ENCODE data around the gene ZNF646.

DNA sequence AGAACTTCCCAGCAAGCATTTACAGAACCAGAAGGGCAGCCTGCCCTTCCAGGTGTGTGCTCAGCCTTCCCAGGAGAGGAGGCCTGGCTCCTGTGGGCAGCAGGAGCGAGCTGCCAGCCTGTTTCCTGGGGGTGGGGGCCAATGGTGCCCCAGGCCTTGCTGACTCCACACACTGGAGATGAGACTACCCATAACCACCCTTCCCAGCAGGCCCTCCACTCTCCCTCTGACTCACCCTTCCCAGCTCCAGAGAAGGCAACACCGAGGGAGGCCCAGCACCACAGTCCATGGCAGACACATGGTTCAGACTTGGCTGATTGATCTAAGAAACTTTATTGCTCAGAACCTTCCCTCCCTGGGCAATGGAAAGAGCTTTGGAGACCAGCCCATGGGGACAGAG is 16.3 kb downstream of the ZNF646 start:
- TF ChIP-seq EZH2 (optimal IDR thresholded peaks at IDR 0.05; ENCODE audit: low read depth, low read length) (no peak), EZH2phosphoT487 (IDR thresholded peaks at IDR 0.05; ENCODE audit: low read length) (no peak)
- TF ChIP-seq, protein P1, sequence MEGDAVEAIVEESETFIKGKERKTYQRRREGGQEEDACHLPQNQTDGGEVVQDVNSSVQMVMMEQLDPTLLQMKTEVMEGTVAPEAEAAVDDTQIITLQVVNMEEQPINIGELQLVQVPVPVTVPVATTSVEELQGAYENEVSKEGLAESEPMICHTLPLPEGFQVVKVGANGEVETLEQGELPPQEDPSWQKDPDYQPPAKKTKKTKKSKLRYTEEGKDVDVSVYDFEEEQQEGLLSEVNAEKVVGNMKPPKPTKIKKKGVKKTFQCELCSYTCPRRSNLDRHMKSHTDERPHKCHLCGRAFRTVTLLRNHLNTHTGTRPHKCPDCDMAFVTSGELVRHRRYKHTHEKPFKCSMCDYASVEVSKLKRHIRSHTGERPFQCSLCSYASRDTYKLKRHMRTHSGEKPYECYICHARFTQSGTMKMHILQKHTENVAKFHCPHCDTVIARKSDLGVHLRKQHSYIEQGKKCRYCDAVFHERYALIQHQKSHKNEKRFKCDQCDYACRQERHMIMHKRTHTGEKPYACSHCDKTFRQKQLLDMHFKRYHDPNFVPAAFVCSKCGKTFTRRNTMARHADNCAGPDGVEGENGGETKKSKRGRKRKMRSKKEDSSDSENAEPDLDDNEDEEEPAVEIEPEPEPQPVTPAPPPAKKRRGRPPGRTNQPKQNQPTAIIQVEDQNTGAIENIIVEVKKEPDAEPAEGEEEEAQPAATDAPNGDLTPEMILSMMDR (IDR thresholded peaks at IDR 0.05; ENCODE audit: low read length): no peak

Data from MM.1S (cell line).